ENCODE data around the gene NR1H2.

NR1H2 gene

GRCh38 chr19:50332244-50333038, 43.8 kb upstream of the NR1H2 start:
- TF ChIP-seq PPARA (CRISPR knock-in tag; IDR thresholded peaks at IDR 0.05; ENCODE audit: borderline replicate concordance) (no peak), TOX (CRISPR knock-in tag; IDR thresholded peaks at IDR 0.05; ENCODE audit: borderline replicate concordance) (no peak), ARNTL (CRISPR knock-in tag; IDR thresholded peaks at IDR 0.05; ENCODE audit: borderline replicate concordance, low read depth) (no peak), SNAI2 (CRISPR knock-in tag; IDR thresholded peaks at IDR 0.05) (no peak), CSDC2 (CRISPR knock-in tag; IDR thresholded peaks at IDR 0.05) (no peak), OSR1 (CRISPR knock-in tag; IDR thresholded peaks at IDR 0.05) (no peak), ZFP3 (CRISPR knock-in tag; IDR thresholded peaks at IDR 0.05) (no peak), PATZ1 (CRISPR knock-in tag; IDR thresholded peaks at IDR 0.05; ENCODE audit: borderline replicate concordance) (no peak), ZNF70 (CRISPR knock-in tag; IDR thresholded peaks at IDR 0.05) (no peak), ZNF8 (CRISPR knock-in tag; IDR thresholded peaks at IDR 0.05) (no peak), ESRRG (CRISPR knock-in tag; IDR thresholded peaks at IDR 0.05) (no peak), TSHZ2 (CRISPR knock-in tag; IDR thresholded peaks at IDR 0.05) (no peak), ISL1 (CRISPR knock-in tag; IDR thresholded peaks at IDR 0.05) (no peak), ZC3H10 (CRISPR knock-in tag; IDR thresholded peaks at IDR 0.05) (no peak), ZFP30 (CRISPR knock-in tag; IDR thresholded peaks at IDR 0.05) (no peak), RARB (CRISPR knock-in tag; IDR thresholded peaks at IDR 0.05) (no peak)
- TF ChIP-seq, protein P1, sequence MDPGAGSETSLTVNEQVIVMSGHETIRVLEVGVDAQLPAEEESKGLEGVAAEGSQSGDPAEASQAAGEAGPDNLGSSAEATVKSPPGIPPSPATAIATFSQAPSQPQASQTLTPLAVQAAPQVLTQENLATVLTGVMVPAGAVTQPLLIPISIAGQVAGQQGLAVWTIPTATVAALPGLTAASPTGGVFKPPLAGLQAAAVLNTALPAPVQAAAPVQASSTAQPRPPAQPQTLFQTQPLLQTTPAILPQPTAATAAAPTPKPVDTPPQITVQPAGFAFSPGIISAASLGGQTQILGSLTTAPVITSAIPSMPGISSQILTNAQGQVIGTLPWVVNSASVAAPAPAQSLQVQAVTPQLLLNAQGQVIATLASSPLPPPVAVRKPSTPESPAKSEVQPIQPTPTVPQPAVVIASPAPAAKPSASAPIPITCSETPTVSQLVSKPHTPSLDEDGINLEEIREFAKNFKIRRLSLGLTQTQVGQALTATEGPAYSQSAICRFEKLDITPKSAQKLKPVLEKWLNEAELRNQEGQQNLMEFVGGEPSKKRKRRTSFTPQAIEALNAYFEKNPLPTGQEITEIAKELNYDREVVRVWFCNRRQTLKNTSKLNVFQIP (CRISPR knock-in tag; IDR thresholded peaks at IDR 0.05; ENCODE audit: borderline replicate concordance, low read depth), result no peak
- TF ChIP-seq, protein P2, sequence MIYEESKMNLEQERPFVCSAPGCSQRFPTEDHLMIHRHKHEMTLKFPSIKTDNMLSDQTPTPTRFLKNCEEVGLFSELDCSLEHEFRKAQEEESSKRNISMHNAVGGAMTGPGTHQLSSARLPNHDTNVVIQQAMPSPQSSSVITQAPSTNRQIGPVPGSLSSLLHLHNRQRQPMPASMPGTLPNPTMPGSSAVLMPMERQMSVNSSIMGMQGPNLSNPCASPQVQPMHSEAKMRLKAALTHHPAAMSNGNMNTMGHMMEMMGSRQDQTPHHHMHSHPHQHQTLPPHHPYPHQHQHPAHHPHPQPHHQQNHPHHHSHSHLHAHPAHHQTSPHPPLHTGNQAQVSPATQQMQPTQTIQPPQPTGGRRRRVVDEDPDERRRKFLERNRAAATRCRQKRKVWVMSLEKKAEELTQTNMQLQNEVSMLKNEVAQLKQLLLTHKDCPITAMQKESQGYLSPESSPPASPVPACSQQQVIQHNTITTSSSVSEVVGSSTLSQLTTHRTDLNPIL (CRISPR knock-in tag; IDR thresholded peaks at IDR 0.05; ENCODE audit: low read depth), result no peak
- TF ChIP-seq, protein P3, sequence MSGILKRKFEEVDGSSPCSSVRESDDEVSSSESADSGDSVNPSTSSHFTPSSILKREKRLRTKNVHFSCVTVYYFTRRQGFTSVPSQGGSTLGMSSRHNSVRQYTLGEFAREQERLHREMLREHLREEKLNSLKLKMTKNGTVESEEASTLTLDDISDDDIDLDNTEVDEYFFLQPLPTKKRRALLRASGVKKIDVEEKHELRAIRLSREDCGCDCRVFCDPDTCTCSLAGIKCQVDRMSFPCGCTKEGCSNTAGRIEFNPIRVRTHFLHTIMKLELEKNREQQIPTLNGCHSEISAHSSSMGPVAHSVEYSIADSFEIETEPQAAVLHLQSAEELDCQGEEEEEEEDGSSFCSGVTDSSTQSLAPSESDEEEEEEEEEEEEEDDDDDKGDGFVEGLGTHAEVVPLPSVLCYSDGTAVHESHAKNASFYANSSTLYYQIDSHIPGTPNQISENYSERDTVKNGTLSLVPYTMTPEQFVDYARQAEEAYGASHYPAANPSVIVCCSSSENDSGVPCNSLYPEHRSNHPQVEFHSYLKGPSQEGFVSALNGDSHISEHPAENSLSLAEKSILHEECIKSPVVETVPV (CRISPR knock-in tag; IDR thresholded peaks at IDR 0.05), result no peak
- no peak for ATAC-seq

GRCh38 chr19:50333235-50333736, 43.0 kb upstream of the NR1H2 start:
- ATAC-seq, result peak; percentile 56
- TF ChIP-seq TOX (CRISPR knock-in tag; IDR thresholded peaks at IDR 0.05; ENCODE audit: borderline replicate concordance) (no peak), ZNF70 (CRISPR knock-in tag; IDR thresholded peaks at IDR 0.05) (no peak), ZNF565 (CRISPR knock-in tag; conservative IDR thresholded peaks at IDR 0.05; ENCODE audit: low read depth) (no peak), ESRRG (CRISPR knock-in tag; IDR thresholded peaks at IDR 0.05) (no peak), PATZ1 (CRISPR knock-in tag; IDR thresholded peaks at IDR 0.05; ENCODE audit: borderline replicate concordance) (no peak), ZFP3 (CRISPR knock-in tag; IDR thresholded peaks at IDR 0.05) (no peak), GLIS3 (CRISPR knock-in tag; IDR thresholded peaks at IDR 0.05) (no peak), ARNTL (CRISPR knock-in tag; IDR thresholded peaks at IDR 0.05; ENCODE audit: borderline replicate concordance, low read depth) (no peak), PPARA (CRISPR knock-in tag; IDR thresholded peaks at IDR 0.05; ENCODE audit: borderline replicate concordance) (no peak), TSHZ2 (CRISPR knock-in tag; IDR thresholded peaks at IDR 0.05) (no peak)
- TF ChIP-seq, protein P3 (CRISPR knock-in tag; IDR thresholded peaks at IDR 0.05), result no peak

Data from SK-N-SH treated with all-trans-retinoic acid at 6 μM for 48 hours (cell line).